Stimulated activated effector memory CD8-positive, alpha-beta T cell treated with anti-CD3 and anti-CD28 coated beads, Interleukin-12 subunit alpha, Interleukin-12 subunit beta, amount 100 ng/mL, for 72 hours (primary cell): ENCODE measurements around the gene NOC4L.
"Not testable (repeated sequence)": the region's sequence is repeated elsewhere in the genome, so short reads cannot be mapped to it uniquely, and the experiment has no call there.

Experiments
- ATAC-seq: fragments of 150-1000 bp; cut with Tn5 transposase; 2 replicates; pipeline ENCODE4 v1.10.0; 2021
- DNase-seq, 2 donors: peaks; one replicate each; pipeline ENCODE4 v3.0.0; 2021 to 2022; ENCODE audit warnings: low spot score in 2 of 2
- H3K27ac Mint-ChIP-seq: one replicate; pipeline ENCODE4 v1.8.0; 2022; ENCODE audit warnings: mild to moderate bottlenecking, mixed read lengths
- H3K36me3 Mint-ChIP-seq: one replicate; pipeline ENCODE4 v1.8.0; 2022; ENCODE audit warnings: mild to moderate bottlenecking, mixed read lengths
- H3K4me1 Mint-ChIP-seq: one replicate; pipeline ENCODE4 v1.8.0; 2022; ENCODE audit warnings: mixed read lengths
- H3K4me3 Mint-ChIP-seq: one replicate; pipeline ENCODE4 v1.8.0; 2022; ENCODE audit warnings: mild to moderate bottlenecking, mixed read lengths
- H3K9me3 Mint-ChIP-seq: one replicate; pipeline ENCODE4 v1.8.0; 2022; ENCODE audit warnings: mixed read lengths

Gene NOC4L

DNA sequence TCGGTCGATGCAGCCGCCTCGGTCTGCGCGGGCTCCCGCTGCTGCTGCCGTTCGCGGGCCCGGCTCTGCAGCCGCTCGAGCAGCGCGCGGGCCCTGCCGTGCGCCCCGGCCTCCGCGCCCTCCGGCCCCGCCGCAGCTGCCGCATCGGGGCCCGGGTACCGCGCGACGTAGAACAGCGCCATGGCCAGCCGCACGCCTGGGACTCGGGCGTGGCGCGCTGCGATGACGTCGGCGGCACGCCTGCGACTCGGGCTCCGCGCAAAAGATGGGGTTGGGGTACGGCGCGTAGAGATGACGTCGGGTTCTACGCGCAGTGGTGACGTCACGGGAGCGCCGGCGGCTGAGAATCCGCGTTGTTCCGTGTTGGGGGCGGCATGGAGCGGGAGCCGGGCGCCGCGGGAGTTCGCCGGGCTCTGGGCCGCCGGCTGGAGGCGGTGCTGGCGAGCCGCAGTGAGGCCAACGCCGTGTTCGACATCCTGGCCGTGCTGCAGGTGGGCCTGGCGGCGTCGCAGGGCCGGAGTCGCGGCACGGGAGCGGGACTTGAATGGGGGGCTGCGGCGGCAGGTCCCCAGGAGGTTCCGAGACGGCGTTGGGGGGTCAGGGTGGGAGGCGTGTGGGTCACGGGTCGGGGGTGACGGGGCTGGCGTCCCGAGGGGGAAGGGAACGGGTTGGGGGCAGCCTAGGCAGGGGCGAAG lies at the start of gene NOC4L, which contains the start of gene DDX51:
TSS of gene NOC4L (plus strand) at position 343 of the 695 bp plus-strand sequence. CDS start at position 375, 32 bp downstream.
TSS of gene DDX51 (minus strand) at position 205 of the 695 bp plus-strand sequence. CDS start at position 182, 23 bp downstream.
- H3K4me1 Mint-ChIP-seq: peaks cover 37% of the 10 kb centered on the region
- H3K27ac Mint-ChIP-seq: peak within 1 kb of the TSS; percentile 97
- peak within 1 kb of the TSS; percentile 85 for H3K4me3 Mint-ChIP-seq
- DNase-seq (peak; percentile 99), ATAC-seq (peak; percentile 96)
- H3K9me3 Mint-ChIP-seq: no peaks in the 10 kb centered on the region
- H3K36me3 Mint-ChIP-seq: peaks cover 58% of the 10 kb centered on the region

DNA sequence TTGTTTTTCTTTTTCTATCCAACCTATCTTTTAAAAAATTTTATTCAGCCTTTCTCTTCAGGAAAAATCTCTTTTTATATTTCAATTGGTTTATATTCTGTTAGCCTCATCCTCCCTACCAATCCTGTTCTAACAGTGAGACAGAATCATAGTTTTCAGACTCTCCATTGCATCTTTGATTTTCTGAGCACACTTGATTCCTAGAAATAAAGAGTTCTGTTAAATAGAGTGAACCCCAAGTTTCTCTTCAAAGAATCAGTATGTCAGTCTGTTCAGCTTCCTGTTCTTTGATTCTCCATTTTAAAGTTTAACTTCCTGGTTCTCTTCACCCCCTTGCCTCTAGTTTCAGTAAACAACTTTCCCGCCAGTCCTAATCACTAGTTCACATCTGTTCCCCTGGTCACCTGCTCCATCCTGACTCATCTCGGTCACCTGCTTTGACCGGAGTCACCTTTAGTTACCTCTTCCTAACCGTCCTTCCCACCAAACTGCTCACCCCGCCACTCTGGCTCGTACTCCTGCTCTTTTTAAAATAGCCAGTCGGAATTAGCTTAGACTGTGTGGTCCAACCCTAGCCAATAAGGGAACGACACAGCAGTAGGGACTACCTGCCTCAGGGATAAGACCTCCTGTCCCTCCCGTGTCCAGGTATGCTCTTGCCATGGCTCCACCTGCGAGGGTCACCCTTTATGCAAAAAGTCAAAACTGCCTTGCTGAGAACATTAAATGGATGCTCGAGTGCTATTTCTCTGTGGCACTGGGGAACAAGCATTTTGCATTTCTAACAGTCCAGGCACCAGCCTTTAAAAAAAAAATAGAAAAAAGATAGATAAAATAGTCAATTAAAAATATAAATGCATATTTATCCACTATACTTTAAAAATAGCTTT lies 48.5 kb upstream of the NOC4L start:
- Mint-ChIP-seq H3K36me3 (peaks cover 61% of the 10 kb centered on the region), H3K27ac (peak overlapping the region; percentile 88), H3K4me3 (no peak overlapping the region)

DNA sequence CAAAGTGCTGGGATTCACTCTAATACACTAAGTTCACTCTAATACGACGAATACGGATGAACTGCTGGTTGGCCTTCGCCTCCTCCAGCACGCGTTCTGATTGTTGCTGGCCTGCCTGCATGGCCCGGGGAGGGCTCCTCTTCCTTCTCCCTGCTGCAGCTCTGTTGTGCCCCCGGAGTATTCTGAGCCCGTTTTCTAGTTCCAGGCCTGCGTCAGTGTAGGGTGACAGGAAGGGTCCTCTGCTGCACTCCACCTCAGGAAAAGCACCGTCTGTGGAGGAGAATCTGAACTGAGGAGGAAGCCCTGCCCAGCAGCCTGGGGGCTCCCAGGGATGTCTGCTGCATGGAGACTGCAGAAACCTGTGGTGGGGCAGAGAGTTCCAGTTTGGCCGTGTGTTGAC lies 44.5 kb upstream of the NOC4L start:
- DNase-seq: no peak
- no peak overlapping the region for H3K4me3 Mint-ChIP-seq
- H3K36me3 Mint-ChIP-seq: peaks cover 41% of the 10 kb centered on the region
- H3K4me1 Mint-ChIP-seq: peaks cover 8% of the 10 kb centered on the region
- peak overlapping the region; percentile 26 for H3K27ac Mint-ChIP-seq
- H3K9me3 Mint-ChIP-seq: peaks cover 4% of the 10 kb centered on the region
- no peak for ATAC-seq

More for the DNA sequence above, 48.5 kb upstream of the NOC4L start:
- peaks cover 4% of the 10 kb centered on the region for H3K9me3 Mint-ChIP-seq
- no peak for ATAC-seq
- H3K4me1 Mint-ChIP-seq: peaks cover 8% of the 10 kb centered on the region
- DNase-seq: no peak

DNA sequence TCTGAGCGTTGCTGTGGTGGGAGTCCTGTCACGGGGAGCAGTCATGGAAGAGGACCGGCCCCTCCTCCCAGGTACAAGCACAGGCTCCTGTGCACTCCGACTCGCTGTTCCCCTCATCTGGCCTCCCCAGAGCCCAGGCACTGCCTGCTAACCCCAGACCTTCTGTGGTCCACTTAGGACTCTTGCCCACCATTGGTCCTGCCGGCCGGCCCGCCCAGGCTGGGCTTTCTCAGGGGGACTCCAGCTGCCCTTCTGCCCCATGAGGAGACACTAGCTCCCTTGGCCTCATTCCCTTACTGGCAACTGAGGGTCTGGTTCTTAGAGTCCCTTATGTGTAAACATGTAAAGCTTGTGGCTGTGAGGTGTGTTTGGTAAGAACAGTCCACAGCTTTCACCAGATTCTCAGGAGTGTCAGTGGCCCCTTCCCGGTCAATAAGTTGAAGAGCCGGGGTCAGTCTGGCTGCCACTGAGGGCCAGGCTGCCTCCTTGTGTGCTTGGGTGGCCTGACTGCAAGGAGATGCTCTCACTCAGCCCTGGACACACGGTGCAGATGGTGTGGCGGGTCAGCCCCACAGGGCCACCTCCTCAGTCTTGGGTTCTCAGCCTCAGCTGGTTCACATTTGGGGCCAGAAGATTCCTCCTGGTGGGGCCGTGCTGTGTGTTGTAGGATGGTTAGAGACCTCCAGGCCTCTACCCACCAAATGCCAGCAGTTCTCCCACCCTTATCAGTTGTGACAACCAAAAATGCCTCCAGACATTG lies 43.8 kb upstream of the NOC4L start:
- H3K4me1 Mint-ChIP-seq: peaks cover 7% of the 10 kb centered on the region
- peaks cover 37% of the 10 kb centered on the region for H3K36me3 Mint-ChIP-seq
- peaks cover 4% of the 10 kb centered on the region for H3K9me3 Mint-ChIP-seq
- no peak for ATAC-seq
- no peak for DNase-seq
- no peak overlapping the region for H3K27ac Mint-ChIP-seq
- no peak overlapping the region for H3K4me3 Mint-ChIP-seq

DNA sequence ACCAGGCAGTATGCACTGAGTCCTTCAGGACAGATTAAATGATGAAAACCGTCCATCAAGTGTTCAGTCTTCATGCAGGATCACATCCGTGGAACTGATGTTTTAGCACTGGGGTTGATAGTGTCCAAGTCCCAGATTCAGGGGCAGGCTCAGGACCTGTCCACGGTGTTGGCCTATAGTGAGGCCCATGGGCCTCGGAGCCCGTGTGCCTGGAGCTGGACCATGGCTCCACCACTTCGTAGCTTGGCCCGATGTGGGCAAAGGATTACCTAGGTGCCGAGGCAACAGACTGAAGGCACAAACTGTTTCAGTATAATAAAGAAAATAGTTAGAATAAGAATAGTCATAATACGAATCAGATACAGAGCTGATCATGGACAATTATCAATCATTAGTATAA lies 42.0 kb upstream of the NOC4L start:
- no peak for ATAC-seq
- Mint-ChIP-seq H3K36me3 (peaks cover 34% of the 10 kb centered on the region), H3K4me3 (no peak overlapping the region), H3K4me1 (no peaks in the 10 kb centered on the region), H3K27ac (no peak overlapping the region), H3K9me3 (no peaks in the 10 kb centered on the region)
- no peak for DNase-seq

DNA sequence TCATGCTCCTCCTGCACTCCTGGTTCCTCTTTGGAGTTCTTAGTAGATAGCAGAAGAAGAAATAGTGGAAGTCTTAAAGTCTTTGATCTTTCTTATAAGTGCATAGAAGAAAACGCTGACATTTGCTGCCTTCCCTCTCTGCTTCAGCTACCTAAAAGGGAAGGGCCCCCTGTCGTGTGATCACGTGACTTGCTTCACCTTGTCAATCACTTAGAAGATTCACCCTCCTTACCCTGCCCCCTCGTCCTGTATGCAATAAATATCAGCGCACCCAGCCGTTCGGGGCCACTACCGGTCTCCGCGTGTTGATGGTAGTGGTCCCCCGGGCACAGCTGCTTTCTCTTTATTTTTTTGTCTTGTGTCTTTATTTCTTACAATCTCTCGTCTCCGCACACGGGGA lies 41.2 kb upstream of the NOC4L start:
- H3K4me3 Mint-ChIP-seq, DNase-seq, H3K4me1 Mint-ChIP-seq, H3K9me3 Mint-ChIP-seq, H3K27ac Mint-ChIP-seq, ATAC-seq: not testable (repeated sequence)
- H3K36me3 Mint-ChIP-seq: peaks cover 39% of the 10 kb centered on the region

DNA sequence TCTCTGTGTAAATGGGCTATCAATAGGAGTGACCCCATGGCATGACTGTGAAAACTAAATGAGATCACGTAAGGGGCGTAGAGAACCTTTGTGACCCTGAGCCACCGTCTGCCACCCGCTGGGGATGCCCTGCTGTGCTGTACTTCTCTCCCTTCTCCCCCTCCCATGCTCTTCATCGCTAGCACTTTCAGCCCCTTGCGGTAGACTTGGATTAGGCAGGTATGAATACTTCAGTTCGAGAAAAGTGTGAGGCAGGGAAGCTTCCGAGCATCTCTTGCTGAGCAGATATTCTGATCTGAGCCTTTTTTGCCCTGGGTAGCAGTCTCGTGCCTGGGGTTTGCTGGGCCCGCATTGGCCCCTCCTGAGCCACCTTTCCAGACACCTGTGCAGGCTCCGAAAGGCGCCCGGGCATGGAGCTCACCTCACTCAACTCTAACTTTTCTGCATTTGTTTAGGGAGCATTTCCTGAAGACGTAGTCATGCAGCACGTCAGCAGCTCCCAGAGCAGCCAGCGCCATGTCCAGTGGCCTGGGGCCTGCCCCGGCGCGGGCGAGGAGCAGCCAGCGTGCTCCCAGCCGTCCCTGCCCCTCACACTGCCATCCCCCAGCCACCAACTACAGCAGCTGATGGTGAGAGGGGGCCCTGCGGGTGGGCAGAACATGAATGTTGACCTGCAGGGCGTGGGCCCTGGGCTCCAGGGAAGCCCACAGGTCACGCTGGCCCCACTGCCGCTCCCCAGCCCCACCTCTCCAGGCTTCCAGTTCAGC lies 40.5 kb upstream of the NOC4L start:
- ATAC-seq (no peak), DNase-seq (no peak)
- Mint-ChIP-seq H3K36me3 (peaks cover 39% of the 10 kb centered on the region), H3K4me1 (no peaks in the 10 kb centered on the region), H3K27ac (no peak overlapping the region), H3K4me3 (no peak overlapping the region), H3K9me3 (no peaks in the 10 kb centered on the region)

DNA sequence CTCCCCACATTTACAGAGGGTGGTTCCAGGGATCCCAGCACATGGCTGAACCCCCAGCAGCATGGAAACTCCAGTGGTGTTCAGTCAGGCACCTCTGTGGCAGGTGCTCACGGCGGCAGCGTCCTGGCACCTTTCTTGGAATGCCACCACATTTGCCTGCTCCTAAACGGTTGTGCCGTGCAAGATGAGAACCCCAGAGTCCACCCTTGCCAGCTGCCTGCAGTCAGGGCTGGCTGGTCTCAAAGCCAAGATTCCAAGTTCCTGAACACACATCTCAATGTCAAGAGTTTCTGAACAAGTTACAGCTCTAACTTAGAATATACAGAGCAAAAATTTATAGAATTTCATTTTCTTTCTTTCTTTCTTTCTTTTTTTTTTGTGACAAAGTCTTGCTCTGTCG lies 38.8 kb upstream of the NOC4L start:
- H3K4me1 Mint-ChIP-seq: no peaks in the 10 kb centered on the region

DNA sequence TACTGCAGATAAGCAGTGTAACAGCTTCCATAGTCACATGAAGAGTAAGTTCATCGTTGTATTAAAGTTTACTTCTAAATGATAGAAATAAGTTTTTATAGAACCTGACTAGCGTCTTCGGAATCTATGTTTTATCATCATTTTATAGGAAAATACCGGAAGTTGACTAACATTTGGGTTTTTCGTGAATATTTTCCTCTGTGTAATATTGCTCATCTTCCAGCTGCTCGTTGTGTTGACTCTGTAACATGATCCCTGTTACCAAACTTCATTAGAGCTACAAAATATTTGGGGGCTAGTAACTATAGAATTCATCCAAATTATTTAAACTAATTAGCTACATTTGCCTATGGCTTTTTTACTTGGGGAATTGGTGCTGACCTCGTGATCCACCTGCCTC lies 37.3 kb upstream of the NOC4L start:
- H3K27ac Mint-ChIP-seq: no peak overlapping the region
- H3K4me3 Mint-ChIP-seq: no peak overlapping the region
- no peaks in the 10 kb centered on the region for H3K4me1 Mint-ChIP-seq
- H3K36me3 Mint-ChIP-seq: peaks cover 42% of the 10 kb centered on the region
- ATAC-seq (no peak), DNase-seq (no peak)
- H3K9me3 Mint-ChIP-seq: no peaks in the 10 kb centered on the region

More for the DNA sequence above, 38.8 kb upstream of the NOC4L start:
- DNase-seq: no peak
- no peak for ATAC-seq
- Mint-ChIP-seq H3K9me3 (no peaks in the 10 kb centered on the region), H3K36me3 (peaks cover 35% of the 10 kb centered on the region), H3K27ac (no peak overlapping the region), H3K4me3 (no peak overlapping the region)

DNA sequence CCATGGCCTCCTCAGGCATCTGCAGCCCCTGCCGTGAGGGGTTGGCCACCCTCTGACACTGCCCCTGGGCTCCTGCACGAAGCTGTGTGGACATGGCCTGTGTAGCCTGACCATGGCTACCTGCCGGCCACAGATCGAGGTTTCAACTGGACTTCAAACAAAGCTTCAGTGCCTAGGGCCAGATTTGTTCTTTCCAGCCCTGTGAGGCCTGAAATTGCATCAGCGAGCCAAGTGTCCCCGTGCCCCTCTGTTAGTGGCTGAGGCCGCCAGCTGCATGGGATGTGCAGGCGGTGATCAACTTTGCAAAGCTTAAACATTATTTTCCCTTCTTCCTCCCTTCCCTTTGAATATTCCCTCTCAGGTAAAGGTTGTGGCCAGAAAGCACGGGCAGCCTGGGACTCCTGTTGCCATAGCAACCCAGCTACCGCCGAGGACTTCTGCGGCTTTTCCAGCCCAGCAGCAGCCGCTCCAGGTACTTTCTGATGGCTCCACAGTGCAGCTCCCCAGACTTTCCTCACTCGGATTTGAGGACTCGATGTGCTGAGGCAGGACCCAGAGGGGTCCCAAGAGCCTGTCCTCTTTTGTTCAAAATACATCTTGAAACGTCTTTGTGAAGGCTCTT lies 35.9 kb upstream of the NOC4L start:
- Mint-ChIP-seq H3K27ac (no peak overlapping the region), H3K36me3 (peaks cover 55% of the 10 kb centered on the region), H3K4me1 (no peaks in the 10 kb centered on the region), H3K9me3 (no peaks in the 10 kb centered on the region), H3K4me3 (no peak overlapping the region)
- no peak for ATAC-seq
- no peak for DNase-seq

DNA sequence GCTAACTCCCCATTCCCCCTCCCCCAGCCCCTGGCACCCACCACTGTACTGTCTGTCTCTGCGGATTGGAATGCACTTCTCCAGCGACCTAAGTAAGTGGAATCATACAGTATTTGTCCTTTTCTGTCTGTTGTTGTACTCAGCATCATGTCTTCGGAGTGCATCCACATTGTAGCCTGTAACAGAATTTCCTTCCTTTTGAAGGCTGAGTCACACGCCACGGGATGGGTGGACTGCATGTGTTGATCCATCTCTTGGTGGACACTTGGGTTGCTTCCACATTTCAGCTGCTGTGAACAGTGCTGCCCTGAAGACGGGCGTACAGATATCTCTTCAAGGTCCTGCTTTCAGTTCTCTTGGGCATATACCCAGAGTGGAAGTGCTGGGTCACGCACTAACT lies 34.5 kb upstream of the NOC4L start:
- no peaks in the 10 kb centered on the region for H3K4me1 Mint-ChIP-seq
- DNase-seq: no peak
- no peak for ATAC-seq
- no peak overlapping the region for H3K27ac Mint-ChIP-seq
- no peak overlapping the region for H3K4me3 Mint-ChIP-seq
- H3K9me3 Mint-ChIP-seq: no peaks in the 10 kb centered on the region
- peaks cover 69% of the 10 kb centered on the region for H3K36me3 Mint-ChIP-seq

DNA sequence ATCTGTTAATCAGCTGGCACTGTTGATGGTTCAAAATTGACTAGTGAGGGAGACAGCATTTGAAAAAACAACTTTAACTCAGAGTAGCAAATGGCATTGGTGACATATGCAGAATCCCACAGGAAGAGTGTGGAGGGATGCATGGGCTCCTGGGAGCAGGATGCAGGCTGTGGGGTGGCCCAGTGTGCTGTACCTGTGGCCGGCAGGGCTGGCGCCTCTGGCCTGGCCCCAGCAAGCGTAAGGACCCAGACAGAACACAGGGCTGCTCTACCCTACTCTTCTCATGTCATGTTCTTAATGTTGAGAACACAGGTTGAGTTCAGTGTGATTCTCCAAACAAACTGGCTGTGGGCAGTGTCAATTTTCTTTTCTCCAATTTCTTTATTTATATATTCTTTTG lies 33.6 kb upstream of the NOC4L start:
- Mint-ChIP-seq H3K4me1 (no peaks in the 10 kb centered on the region), H3K36me3 (peaks cover 78% of the 10 kb centered on the region), H3K9me3 (no peaks in the 10 kb centered on the region), H3K4me3 (no peak overlapping the region), H3K27ac (no peak overlapping the region)
- ATAC-seq (no peak), DNase-seq (no peak)

DNA sequence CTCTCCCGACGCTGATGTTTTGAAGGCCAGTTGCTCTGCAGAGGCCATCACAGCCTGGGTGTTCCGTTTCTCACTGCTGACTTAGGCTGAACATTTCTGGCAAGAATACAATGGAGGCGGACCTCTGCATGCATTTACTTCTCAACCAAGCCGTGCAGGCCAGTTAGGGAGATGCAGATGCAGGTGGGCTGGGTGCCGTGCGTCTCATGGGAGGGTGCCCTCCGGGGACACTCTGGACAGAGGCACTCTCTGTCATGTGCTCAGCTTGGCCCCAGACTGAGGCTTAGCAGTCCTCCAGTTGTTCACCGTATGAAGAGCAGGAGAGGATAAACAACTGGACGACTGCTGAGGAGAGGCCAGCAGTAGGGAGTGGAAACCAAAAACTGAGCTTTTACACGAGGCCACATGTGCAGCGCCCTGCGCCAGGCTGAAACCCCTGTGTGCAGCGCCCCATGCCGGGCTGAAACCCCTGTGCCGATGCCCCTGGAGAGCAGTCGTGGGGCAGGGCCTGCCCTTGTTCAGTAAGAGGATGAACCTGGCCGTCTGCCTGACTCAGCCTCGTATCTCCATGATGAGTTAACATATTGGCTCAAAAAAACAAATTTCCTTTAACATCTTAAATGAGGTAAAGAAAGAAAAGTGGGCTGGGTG lies 32.5 kb upstream of the NOC4L start:
- Mint-ChIP-seq H3K36me3 (peaks cover 73% of the 10 kb centered on the region), H3K9me3 (no peaks in the 10 kb centered on the region), H3K4me1 (no peaks in the 10 kb centered on the region), H3K27ac (no peak overlapping the region), H3K4me3 (no peak overlapping the region)
- DNase-seq (no peak), ATAC-seq (no peak)

DNA sequence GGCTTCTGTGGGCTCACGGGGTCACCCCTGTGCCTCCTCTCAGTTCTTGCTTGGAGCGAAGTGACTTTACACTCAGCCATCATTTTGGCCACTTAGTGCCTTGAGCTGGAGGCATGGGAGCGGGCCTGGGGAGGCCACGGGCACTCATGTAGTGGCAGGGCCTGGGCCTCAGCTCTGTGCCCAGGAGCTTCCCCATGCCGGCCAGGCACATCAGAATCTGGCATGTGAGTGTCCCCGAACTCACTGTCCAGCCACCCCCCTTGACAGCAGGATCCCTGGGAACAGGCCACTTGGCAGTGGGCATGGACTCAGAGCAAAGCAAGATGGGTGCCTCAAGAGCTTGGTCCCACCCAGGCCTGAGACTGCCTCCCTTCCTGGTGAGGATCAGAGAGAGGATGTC lies 29.6 kb upstream of the NOC4L start:
- ATAC-seq: no peak
- no peak for DNase-seq
- Mint-ChIP-seq H3K4me1 (no peaks in the 10 kb centered on the region), H3K9me3 (no peaks in the 10 kb centered on the region), H3K27ac (no peak overlapping the region), H3K4me3 (no peak overlapping the region), H3K36me3 (peaks cover 58% of the 10 kb centered on the region)
